ENCODE data around the gene SHC1.

- no peak for TF ChIP-seq CTCF (IDR thresholded peaks at IDR 0.05)
- TF ChIP-seq EP300 (IDR thresholded peaks at IDR 0.05), result no peak
- TF ChIP-seq POLR2A (IDR thresholded peaks at IDR 0.05), result no peak
- no peak for TF ChIP-seq POLR2AphosphoS5 (IDR thresholded peaks at IDR 0.05)
These were observed 32.7 kb upstream of the SHC1 start for GRCh38 chr1:155003227-155003765.

Measured in gastroesophageal sphincter (tissue), 3 donors.